ENCODE measurements around the gene ANKRD63.

ANKRD63 gene

GRCh38 chr15:40233727-40234577 is 48.9 kb downstream of the ANKRD63 start:
- no peak overlapping the region for H3K4me3 ChIP-seq (ENCODE audit: low read depth, low read length)
- DNase-seq (ENCODE audit: low read depth): no peak
- TF ChIP-seq CTCF (IDR thresholded peaks at IDR 0.05; ENCODE audit: control insufficient read depth, extremely low read depth, insufficient read depth): no peak

DNA sequence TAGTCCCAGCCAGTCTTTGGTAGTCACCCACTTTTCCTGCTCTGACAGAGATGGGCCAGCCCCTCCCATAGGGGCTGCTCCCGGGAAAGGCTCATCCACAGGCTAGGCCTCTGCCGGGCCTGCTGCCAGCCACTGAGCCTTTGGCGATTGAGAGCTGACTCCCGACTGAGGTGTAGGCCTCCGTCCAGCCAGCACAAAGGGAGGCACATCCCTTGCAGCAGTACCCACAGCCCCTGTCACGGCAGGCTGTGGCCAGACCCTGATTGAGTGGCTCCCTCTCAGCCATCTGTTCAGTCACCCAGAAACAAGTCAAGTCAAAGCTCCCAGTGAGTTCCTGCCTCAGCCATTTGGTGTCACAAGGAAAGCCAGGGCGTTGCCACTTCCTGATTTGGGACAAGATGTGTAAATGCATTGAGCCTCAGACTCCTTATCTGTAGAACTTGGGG is 50.2 kb downstream of the ANKRD63 start:
- DNase-seq (ENCODE audit: low read depth): no peak
- TF ChIP-seq CTCF (IDR thresholded peaks at IDR 0.05; ENCODE audit: control insufficient read depth, extremely low read depth, insufficient read depth): no peak
- H3K4me3 ChIP-seq (ENCODE audit: low read depth, low read length): no peak overlapping the region
